Left kidney (tissue), 2 donors: ENCODE results near the gene ZMYND8. TPM values are rescaled to one million over a fixed set of nuclear protein-coding genes. Genes with fewer than 3 reads are reported as not detected.
"Not testable (repeated sequence)": the region's sequence is repeated elsewhere in the genome, so short reads cannot be mapped to it uniquely, and the experiment has no call there.

ENCODE experiments used
- DNase-seq: peaks from one replicate; pipeline ENCODE4 v3.0.0-alpha.2; 2013
- polyA plus RNA-seq: library from polyadenylated mRNA; unstranded; fragments of 120-200 nt; gene quantifications from one replicate; pipeline ENCODE4 v1.2.1, GENCODE V29; 2013; ENCODE audit not compliant: insufficient read length

The ZMYND8 gene
- polyA plus RNA-seq, 1 donor, result 48.0 TPM

DNA sequence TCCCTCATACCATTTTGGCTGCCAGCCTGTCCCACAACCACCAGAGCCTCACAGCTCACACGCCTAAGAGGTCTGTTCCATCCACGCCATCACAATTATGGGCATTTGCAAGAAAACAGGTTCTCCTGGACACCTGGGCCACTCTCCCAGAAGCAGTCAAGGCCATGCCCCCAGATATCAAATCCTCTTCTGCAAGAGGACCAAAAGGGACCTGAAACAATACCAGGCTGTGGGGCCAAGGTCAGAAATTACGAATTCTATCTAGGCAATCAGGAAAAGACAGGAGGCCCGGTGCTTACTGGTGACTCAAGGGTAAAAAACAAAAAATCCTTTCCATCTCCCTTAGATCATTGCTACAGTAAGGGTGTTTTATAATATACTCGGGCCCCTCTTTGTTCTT, 69.8 kb downstream of the ZMYND8 start:
- DNase-seq, result no peak

DNA sequence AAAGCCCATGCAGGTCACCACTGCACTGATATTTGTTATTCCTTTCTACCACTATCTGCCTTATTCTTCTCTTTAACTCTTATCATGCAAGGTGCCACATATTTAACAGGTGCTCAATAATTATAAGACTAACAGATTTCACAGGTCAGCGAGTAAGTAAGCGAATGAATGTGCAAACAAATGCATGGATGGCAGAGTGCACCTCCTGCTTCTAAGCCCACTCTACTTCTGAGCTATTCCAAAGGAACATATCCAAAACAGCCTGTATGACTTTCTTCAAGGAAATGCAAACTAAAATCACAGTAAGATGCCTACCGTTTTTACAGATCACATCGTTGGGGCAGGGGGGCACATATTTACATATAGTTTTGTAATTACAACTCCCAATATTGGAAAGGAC, 71.3 kb downstream of the ZMYND8 start:
- DNase-seq, result no peak

DNA sequence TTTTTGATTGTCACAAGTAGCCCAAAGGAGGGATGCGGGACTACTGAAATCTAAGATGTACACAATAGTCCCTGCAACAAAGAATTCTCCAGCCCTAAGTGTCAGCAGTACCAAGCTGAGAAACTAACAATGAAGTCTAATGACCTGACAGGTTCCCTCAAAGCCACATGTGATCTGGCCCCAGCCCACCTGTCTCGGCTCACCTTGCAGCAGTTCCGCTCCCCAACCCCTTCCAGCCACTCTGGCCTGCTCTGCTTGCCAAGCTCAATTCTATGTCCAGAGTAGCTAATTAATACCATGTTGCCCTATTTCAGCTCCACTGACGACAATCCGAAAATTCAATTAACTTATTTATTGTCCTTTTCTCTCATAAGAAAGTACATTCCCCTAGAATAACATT, 72.1 kb downstream of the ZMYND8 start:
- DNase-seq, result no peak

DNA sequence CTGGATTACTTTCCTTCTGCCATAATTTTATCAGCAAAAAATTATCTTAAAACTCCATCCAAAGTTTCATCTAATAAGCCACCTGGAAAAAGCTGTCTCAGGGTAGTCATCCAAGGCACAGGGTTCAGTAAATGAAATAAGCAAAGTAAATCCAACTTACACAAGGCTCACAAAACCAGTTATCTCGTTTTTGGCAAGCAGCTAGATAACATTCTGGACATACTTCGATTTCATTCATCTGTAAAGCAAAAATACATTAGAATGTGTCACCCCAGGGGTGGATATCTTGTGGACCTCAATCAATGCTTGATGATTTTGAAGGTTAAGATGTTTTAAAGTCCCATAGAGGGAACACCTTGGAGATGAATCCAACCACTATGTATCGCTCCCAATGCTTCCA, 73.1 kb downstream of the ZMYND8 start:
- DNase-seq, result no peak

DNA sequence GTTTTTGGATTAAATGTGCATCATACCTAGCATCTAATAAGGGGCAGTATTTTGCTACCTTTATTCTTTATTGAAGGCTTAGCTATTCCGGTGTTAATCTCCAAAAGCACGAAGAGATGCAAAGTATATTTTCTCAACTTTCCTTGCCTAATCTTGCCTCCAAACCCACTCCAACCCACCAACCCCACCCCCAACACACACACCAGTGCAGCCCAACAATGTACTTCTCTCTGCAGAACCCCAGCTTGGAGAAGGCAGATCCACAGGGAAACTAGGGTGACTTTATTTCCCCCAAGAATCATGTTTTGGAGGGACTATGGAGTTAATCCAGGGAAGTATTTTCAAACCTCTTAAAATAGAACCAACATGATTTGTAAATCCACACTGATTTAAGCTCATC, 73.6 kb downstream of the ZMYND8 start:
- DNase-seq, result no peak

DNA sequence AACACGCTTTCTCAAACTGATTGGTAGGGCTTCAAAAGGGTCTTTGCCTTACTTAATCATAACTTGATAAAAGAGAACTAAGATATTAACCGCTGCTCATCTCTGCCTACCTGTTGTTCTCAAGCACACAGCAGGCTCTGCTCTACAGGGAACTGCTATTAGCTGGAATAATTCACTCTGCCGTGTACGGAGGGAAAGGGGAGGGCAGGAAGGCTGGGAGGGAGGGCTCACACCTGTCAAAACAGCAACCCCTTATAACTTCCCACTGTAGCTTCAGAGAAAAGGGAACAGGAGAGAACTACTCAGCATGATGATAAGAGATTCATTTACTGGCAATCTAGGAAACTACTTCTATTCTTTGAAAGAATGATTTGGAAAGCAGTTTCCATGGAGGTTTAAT, 75.1 kb downstream of the ZMYND8 start:
- no peak for DNase-seq

DNA sequence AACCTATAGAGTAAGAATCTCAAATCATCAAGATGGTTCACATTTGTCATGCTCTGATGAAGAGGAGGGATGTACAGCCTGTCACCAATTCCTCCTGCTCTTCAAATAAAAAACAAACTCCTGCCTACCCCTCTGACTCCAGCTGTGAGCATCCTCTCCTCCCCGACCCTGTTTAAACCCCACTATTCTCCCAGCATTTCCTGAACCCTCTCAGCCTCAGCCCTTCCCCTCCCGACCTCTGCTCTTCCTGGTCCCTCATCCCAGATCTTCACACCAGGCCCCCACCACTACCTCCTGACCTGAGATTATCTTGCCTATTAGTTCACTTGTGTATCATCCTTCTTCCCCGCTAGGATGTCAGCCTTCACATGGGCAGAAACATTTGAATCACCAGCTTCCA, 75.8 kb downstream of the ZMYND8 start:
- DNase-seq, result no peak

DNA sequence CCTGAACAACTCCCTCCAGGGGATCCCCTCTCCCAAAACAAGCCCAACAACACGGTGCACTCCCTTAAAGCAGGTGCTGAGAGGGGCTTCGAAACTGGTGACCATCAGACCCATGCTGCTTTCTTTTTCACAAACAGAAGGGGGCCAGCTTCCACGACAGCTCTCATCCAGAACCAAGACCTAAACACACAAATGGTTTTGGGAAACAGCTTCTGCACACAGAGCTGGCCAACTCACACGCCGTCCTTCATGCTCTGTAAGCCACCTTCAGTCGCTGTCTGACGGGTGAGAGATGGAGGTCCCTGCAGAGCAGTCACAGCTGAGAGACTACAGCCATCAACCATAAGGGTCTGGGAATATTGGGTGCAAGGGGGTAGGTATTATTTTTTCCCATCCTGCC, 76.3 kb downstream of the ZMYND8 start:
- DNase-seq, result no peak

DNA sequence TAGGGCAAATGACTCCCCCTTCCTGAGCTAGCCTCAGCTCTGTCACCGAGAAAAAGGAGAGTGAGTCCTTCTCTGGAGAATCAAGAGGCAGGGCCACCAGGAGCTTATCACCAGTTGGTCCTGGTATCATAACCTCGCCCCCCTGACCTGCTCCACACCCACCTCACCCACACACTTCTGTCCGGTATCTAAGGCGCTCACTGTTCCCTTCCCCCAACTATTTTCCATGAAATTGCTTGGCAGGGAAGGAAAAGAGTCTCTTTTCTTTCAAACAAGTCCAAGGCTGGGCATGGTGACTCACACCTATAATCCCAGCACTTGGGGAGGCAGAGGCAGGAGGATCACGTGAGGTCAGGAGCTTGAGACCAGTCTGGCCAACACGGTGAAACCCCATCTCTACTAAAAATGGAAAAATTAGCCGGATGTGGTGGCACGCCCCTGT, 77.6 kb downstream of the ZMYND8 start:
- DNase-seq, result no peak

DNA sequence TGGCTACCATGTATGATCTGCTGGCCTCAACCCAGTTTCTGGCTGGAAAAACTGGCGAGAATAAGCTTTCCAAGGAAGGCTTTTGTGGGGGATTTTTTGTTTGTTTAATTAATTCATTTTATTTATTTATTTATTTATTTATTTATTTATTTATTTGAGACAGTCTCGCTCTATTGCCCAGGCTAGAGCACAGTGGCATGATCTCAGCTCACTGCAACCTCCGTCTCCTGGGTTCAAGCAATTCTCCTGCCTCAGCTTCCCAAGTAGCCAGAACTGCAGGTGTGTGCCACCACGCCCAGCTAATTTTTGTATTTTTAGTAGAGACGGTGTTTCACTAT, 79.0 kb downstream of the ZMYND8 start:
- DNase-seq, result not testable (repeated sequence)

DNA sequence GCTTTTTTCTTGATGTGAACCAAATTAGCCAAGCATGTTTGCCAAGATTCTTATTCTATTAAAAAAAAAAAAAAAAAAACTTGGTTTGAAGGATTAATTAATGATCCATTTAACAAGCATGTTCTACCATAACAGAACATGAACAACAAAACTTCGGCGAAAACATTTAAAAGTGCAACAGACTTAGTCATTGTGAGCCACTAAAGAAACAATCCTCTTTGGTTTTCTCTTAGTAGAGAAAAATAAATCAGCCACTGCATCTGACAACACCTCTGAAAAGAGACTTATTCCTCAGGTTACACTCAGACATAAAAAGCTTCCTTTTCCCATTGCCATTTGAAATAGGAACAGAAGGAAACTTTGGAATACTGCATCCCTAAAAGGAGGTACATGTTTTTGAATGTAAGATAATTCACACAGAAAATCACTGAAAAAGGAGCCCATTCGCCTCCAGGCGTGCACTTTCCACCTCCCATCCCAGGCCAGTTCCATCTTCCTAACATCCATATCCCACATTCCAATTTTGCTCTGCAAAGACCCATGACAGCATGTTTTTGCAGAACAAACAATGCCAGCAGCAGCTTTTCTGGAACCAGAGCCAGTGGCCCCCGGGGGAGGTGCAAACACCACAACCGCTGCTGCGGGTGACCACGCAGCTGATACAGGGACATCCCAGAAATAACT, 79.5 kb downstream of the ZMYND8 start:
- DNase-seq, result no peak

DNA sequence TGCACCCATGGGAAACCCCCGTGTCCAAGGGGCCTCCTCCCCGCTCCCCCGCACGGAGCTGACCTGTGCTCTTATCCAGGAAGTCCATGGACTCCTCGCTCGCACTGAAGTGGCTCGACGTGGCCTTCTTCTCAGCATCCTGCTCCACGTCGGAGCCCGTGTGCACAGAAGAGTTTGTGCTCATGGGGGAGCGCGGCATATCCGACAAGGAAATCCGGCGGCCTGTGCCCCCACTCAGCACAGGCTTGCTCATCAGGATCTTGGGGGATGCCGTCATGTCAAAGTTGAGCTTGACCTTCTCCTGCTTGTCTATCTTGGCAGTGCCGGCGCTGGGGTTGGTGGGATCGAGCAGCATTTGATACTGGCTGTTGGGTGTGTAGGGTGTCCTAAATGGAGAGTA, 80.2 kb downstream of the ZMYND8 start:
- DNase-seq, result no peak

DNA sequence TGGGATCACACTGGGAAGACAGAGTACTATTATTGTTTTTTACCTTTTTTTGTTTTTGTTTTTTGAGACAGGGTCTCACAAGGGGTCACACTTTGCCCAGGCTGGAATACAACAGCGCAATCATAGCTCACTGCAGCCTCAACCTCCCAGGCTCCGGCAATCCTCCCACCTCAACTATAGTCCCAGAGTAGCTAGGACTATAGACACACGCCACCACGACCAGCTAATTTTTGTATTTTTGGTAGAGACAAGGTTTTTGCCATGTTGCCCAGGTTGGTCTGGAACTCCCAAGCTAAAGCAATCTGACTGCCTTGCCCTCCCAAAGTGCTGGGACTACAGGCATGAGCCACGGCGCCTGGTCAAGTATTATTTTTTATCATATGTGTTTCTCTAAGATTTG, 81.0 kb downstream of the ZMYND8 start:
- no peak for DNase-seq

DNA sequence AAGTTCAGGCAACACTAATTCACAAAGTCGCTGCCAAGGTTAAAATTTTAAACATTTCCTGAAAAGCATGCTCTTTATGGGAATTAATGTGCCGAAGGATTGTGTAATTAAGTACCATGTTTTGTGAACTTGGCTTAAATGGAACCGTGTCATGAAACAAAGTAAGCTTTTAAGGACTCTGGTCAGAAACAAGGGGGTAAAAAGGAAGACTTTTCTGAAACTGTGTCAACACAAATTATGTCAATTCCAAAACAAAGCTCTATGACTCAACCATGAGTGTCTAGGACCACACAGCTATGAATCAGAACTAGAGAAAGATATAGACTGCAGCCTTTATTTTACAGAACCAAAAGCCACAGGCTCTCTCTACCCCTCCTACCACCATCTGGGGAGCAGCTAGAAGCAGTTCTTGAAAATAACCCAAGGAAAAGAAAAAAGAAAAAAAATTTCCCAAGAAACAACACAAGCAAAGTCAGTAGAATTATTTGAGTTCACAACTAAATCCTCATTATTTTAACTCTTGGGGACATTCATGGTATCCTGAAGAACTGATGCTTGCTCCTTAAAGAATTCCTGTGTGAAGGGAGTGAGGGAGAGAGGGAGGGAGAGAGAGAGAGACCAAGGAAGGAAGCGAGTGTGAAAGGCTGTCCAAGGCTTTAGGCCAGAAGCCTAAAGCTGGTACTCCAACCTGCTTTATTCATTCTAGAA, 81.9 kb downstream of the ZMYND8 start:
- DNase-seq, result no peak

DNA sequence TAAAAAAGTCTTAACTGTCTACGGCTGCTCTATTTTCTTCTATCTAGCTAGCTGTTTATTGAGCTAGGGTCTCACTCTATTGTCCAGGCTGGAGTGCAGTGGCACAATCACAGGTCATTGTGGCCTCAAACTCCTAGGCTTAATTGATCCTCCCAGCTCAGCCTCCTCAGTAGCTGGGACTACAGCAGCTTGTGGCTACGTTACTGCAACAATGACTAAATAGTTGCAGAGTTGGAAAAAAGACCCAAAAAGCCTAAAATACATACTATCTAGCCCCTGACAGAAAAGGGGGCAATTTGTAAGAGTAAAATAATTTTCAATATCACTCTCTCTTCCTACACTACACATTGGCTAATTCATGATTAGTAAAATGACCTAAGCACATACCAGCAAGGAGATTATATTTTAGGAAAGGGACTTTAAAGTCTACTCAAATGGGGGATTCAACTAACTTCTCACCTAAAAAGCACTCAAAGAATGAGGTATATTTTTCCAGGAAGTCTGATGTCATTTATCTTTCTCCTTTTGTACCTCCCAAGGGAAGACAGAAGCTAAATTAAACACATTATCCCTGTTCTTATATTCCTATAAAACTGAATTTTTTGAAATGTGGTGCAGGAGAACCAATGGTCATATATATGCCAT, 82.8 kb downstream of the ZMYND8 start:
- DNase-seq, result no peak

DNA sequence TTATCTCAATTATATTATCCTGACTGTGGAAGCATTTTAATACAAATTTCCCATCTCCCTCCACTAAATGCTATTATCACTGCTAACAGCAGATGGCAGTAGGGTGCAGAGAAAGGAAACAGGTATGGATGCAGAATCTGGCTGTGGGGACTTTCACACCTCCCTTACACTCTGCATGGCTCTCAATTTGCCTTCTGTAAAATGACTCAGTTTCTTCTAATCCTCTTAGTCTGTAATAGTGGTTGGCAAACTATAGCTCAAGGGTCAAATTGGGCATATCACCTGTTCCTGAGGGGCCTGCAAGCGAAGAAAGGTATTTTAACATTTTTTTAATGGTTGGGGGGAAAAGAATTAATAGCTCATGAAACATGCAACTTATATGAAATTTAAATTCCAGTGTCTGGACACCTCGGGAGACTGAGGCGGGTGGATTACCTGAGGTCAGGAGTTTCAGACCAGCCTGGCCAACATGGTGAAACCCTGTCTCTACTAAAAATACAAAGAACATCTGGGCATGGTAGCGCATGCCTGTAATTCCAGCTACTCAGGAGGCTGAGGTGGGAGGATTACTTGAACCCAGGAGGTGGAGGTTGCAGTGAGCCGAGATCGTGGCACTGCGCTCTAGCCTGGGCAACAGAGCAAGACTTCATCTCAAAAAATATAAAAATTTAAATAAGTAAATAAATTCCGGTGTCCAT, 83.5 kb downstream of the ZMYND8 start:
- DNase-seq, result peak; percentile 81

DNA sequence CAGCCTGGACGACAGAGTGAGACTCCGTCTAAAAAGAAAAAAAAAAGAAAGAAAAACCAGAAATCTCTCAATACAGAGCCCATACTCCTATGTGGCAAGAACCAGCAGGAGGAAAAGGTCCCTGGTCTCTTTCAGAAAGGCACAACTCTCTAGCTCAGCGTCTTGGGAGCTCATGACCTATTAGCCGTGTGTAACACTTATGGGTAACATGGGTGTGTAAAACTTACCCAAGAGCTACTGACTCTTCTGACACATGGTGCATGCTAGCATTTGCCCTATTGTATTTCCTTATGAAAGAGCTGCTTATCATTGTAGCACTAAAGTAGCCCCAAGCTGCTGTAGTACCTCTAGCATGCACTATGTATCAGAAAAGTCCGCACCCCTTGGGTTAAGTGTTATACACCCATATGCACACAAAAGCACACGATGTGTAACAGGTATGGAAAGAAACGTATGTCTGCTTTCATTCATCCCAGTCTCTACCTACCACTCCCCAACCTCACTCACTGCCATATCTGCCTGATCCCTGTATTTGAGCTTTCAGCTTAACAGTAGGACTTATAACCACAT, 85.4 kb downstream of the ZMYND8 start:
- DNase-seq, result no peak

DNA sequence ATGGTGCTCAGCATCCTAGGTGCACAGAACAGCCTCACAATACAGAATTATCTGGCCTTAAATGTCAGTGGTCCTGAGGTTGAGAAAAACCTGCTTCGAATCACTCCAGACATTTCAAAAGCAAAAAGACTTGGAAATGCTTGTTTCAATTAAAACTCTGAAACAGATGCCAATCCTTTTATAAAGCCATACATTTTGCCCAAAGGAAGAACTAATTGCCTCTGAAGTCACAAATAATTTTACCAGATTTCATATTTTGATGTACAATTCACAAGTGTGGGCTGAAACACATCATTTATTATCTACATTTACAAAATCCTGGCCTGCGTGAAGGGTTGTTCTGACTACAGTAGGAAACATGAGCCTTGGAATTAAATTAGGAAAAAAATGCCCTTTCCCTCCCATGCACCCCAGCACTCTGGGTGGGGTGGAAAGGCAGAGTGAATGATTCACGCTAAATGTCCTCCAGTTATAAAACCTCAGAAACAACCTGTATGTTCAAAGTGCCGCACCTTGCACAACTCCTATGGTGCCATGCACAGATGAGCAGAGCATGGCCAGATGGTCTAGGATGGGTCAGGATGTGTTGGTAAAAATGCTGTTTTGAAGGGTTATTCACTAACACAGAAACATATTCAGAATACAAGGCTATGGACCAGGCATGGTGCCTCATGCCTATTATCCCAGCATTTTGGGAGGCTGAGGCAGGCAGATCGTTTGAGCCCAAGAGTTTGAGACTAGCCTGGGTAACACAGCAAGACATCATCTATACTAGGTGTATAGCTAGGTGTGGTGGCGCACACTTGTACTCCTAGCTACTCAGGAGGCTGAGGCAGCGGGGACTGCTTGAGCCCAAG, 87.0 kb downstream of the ZMYND8 start:
- DNase-seq, result no peak

DNA sequence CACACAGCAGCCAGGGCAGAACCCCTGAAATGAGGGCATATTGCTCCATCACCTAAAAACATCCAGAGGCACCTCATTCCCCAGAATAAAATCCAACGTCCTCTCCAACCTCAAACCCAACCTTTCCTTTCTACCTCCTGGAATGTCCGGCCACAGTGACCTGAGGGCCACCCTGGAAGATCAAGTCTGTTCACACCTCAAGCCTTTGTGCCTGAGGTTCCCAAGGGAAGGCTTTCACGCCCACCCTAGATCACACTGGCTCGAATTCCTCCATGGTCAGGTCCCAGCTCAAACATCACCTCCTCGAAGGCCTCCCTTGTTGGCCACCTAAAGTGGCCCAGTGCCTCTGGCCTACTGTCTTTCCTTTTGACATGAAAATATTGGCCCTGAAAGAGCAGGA, 88.9 kb downstream of the ZMYND8 start:
- DNase-seq, result no peak

DNA sequence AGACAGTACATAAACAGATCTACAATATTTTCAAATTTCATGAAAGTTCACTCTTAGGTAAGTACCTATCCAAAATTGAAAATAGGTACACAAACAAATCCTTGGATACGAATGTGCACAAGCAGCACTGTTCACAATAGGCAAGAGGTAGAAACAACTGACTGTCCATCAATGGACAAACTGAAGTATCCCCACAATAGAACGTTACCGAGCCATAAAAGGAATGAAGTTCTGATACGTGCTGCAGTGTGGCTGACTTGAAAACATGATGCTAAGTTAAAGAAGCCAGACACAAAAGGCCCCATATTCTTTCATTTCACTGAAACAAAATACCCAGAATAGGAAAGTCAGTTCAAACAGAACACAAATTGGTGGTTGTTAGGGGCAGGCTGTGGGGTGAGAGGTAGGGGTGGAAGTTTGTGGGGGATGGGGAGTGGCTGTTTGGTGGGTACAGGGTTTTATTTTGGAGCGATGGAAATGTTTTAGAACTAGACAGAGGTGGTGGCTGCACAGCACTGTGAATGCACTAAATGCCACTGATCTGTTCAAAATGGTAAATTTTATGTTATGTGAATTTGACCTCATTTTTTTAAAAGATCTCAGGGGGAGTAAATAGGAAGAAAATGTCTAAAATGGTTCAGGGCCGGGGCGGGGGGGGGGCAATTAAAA, 89.5 kb downstream of the ZMYND8 start:
- no peak for DNase-seq

DNA sequence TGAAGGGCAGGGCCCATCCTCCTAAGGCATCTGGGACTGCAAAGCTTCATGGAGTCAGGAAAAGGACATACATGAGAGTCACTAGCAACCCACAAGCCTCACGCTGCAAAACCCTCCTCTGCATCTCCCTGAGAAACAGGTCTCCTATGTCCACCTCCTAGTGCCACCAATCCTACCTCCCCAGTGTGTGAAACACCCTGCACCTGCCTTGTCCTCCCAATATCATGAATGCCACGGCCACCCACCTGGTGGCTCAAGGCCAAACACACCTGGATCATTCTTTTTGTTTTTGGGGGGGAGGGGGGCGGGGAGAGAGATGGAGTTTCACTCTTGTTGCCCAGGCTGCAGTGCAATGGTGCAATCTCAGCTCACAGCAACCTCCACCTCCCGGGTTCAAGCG, 90.5 kb downstream of the ZMYND8 start:
- no peak for DNase-seq
